Measurements from ENCODE around the gene MYBBP1A. TPM values are rescaled to one million over a fixed set of nuclear protein-coding genes. Genes with fewer than 3 reads are reported as not detected.
A peak's percentile ranks its signal among the peaks of the same experiment; 100 is the strongest.

The MYBBP1A gene
- total and polyA plus RNA-seq, 2 experiments from 2014 or later, result 70.7 to 213 TPM

DNA sequence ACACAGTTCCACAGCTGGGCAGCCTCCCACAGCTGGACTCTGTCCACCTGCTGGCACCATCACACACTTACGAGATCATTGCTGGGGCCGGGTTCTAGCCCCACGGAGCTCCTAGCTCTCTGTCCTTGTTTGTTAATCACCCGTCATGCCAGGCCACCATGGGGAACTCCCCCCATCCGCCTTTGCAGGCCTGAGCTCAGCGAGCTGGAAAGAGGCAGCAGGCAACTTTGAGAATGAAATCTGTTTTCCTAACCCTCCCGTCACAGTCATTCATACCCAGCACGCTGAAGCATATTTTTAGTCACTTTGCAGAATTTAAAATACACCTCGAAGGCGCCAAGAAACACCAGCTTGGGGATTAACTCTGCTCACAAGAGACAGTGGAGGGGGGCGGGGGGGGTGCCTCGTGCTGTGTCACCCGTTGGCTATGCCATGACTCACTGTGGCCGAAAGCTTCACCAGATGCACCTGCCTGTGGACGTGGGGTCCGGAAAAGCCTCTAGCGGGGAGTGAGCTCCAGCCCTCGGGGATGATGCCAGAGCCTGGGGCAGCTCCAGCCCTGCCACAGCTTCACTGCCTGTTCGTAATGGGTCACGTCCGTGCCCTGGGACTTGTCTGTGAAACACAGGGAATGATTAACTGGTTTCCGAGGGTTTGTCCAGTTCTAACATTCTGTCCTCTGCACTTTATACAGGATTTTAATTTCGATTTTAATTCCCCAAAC lies 57.9 kb downstream of the MYBBP1A start:
- Histone ChIP-seq H3K27ac (ENCODE audit: low read depth) (no peak overlapping the region), H3K4me1 (ENCODE audit: insufficient read depth) (peaks cover 4% of the 10 kb centered on the region; the same call in 1 of the 2 replicates), H4K20me1 (replicated peaks; ENCODE audit: insufficient read depth) (no peaks in the 10 kb centered on the region; the same call in none of the 2 replicates), H3K27me3 (ENCODE audit: insufficient read depth) (peaks cover 55% of the 10 kb centered on the region), H2AFZ (no peak overlapping the region), H3K36me3 (ENCODE audit: insufficient read depth) (no peaks in the 10 kb centered on the region), H3K4me2 (no peak overlapping the region), H3F3A (replicated peaks; ENCODE audit: low read depth) (peaks cover 7% of the 10 kb centered on the region; the same call in 1 of the 2 replicates), H3K9me2 (ENCODE audit: insufficient read depth) (no peaks in the 10 kb centered on the region), H3K4me3 (no peak overlapping the region), H3K79me2 (replicated peaks; ENCODE audit: insufficient read depth) (no peaks in the 10 kb centered on the region)
- TF ChIP-seq ZNF114 (CRISPR knock-in tag; IDR thresholded peaks at IDR 0.05), result no peak
- TF ChIP-seq NANOG (IDR thresholded peaks at IDR 0.05; ENCODE audit: borderline replicate concordance), result no peak
- no peak for TF ChIP-seq POLR2AphosphoS5 (IDR thresholded peaks at IDR 0.05; ENCODE audit: low read depth)
- TF ChIP-seq STAT1 (IDR thresholded peaks at IDR 0.05; ENCODE audit: unreplicated experiment), result no peak
- TF ChIP-seq, protein P1, sequence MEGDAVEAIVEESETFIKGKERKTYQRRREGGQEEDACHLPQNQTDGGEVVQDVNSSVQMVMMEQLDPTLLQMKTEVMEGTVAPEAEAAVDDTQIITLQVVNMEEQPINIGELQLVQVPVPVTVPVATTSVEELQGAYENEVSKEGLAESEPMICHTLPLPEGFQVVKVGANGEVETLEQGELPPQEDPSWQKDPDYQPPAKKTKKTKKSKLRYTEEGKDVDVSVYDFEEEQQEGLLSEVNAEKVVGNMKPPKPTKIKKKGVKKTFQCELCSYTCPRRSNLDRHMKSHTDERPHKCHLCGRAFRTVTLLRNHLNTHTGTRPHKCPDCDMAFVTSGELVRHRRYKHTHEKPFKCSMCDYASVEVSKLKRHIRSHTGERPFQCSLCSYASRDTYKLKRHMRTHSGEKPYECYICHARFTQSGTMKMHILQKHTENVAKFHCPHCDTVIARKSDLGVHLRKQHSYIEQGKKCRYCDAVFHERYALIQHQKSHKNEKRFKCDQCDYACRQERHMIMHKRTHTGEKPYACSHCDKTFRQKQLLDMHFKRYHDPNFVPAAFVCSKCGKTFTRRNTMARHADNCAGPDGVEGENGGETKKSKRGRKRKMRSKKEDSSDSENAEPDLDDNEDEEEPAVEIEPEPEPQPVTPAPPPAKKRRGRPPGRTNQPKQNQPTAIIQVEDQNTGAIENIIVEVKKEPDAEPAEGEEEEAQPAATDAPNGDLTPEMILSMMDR (conservative IDR thresholded peaks at IDR 0.05; ENCODE audit: low read depth in 2 of 2), result no peak
- no peak for TF ChIP-seq JUNB (IDR thresholded peaks at IDR 0.05; ENCODE audit: unreplicated experiment)
- TF ChIP-seq, protein P2, sequence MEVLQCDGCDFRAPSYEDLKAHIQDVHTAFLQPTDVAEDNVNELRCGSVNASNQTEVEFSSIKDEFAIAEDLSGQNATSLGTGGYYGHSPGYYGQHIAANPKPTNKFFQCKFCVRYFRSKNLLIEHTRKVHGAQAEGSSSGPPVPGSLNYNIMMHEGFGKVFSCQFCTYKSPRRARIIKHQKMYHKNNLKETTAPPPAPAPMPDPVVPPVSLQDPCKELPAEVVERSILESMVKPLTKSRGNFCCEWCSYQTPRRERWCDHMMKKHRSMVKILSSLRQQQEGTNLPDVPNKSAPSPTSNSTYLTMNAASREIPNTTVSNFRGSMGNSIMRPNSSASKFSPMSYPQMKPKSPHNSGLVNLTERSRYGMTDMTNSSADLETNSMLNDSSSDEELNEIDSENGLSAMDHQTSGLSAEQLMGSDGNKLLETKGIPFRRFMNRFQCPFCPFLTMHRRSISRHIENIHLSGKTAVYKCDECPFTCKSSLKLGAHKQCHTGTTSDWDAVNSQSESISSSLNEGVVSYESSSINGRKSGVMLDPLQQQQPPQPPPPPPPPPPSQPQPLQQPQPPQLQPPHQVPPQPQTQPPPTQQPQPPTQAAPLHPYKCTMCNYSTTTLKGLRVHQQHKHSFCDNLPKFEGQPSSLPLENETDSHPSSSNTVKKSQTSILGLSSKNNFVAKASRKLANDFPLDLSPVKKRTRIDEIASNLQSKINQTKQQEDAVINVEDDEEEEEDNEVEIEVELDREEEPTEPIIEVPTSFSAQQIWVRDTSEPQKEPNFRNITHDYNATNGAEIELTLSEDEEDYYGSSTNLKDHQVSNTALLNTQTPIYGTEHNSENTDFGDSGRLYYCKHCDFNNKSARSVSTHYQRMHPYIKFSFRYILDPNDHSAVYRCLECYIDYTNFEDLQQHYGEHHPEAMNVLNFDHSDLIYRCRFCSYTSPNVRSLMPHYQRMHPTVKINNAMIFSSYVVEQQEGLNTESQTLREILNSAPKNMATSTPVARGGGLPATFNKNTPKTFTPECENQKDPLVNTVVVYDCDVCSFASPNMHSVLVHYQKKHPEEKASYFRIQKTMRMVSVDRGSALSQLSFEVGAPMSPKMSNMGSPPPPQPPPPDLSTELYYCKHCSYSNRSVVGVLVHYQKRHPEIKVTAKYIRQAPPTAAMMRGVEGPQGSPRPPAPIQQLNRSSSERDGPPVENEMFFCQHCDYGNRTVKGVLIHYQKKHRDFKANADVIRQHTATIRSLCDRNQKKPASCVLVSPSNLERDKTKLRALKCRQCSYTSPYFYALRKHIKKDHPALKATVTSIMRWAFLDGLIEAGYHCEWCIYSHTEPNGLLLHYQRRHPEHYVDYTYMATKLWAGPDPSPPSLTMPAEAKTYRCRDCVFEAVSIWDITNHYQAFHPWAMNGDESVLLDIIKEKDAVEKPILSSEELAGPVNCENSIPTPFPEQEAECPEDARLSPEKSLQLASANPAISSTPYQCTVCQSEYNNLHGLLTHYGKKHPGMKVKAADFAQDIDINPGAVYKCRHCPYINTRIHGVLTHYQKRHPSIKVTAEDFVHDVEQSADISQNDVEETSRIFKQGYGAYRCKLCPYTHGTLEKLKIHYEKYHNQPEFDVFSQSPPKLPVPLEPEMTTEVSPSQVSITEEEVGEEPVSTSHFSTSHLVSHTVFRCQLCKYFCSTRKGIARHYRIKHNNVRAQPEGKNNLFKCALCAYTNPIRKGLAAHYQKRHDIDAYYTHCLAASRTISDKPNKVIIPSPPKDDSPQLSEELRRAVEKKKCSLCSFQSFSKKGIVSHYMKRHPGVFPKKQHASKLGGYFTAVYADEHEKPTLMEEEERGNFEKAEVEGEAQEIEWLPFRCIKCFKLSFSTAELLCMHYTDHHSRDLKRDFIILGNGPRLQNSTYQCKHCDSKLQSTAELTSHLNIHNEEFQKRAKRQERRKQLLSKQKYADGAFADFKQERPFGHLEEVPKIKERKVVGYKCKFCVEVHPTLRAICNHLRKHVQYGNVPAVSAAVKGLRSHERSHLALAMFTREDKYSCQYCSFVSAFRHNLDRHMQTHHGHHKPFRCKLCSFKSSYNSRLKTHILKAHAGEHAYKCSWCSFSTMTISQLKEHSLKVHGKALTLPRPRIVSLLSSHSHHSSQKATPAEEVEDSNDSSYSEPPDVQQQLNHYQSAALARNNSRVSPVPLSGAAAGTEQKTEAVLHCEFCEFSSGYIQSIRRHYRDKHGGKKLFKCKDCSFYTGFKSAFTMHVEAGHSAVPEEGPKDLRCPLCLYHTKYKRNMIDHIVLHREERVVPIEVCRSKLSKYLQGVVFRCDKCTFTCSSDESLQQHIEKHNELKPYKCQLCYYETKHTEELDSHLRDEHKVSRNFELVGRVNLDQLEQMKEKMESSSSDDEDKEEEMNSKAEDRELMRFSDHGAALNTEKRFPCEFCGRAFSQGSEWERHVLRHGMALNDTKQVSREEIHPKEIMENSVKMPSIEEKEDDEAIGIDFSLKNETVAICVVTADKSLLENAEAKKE (CRISPR knock-in tag; IDR thresholded peaks at IDR 0.05), result no peak
- TF ChIP-seq, protein P3, sequence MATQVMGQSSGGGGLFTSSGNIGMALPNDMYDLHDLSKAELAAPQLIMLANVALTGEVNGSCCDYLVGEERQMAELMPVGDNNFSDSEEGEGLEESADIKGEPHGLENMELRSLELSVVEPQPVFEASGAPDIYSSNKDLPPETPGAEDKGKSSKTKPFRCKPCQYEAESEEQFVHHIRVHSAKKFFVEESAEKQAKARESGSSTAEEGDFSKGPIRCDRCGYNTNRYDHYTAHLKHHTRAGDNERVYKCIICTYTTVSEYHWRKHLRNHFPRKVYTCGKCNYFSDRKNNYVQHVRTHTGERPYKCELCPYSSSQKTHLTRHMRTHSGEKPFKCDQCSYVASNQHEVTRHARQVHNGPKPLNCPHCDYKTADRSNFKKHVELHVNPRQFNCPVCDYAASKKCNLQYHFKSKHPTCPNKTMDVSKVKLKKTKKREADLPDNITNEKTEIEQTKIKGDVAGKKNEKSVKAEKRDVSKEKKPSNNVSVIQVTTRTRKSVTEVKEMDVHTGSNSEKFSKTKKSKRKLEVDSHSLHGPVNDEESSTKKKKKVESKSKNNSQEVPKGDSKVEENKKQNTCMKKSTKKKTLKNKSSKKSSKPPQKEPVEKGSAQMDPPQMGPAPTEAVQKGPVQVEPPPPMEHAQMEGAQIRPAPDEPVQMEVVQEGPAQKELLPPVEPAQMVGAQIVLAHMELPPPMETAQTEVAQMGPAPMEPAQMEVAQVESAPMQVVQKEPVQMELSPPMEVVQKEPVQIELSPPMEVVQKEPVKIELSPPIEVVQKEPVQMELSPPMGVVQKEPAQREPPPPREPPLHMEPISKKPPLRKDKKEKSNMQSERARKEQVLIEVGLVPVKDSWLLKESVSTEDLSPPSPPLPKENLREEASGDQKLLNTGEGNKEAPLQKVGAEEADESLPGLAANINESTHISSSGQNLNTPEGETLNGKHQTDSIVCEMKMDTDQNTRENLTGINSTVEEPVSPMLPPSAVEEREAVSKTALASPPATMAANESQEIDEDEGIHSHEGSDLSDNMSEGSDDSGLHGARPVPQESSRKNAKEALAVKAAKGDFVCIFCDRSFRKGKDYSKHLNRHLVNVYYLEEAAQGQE (IDR thresholded peaks at IDR 0.05; ENCODE audit: unreplicated experiment), result no peak
- no peak for TF ChIP-seq EZH2phosphoT487 (IDR thresholded peaks at IDR 0.05; ENCODE audit: unreplicated experiment)
- no peak for TF ChIP-seq ZNF331 (CRISPR knock-in tag; IDR thresholded peaks at IDR 0.05; ENCODE audit: low read depth)
- TF ChIP-seq, protein P4, sequence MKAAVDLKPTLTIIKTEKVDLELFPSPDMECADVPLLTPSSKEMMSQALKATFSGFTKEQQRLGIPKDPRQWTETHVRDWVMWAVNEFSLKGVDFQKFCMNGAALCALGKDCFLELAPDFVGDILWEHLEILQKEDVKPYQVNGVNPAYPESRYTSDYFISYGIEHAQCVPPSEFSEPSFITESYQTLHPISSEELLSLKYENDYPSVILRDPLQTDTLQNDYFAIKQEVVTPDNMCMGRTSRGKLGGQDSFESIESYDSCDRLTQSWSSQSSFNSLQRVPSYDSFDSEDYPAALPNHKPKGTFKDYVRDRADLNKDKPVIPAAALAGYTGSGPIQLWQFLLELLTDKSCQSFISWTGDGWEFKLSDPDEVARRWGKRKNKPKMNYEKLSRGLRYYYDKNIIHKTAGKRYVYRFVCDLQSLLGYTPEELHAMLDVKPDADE (IDR thresholded peaks at IDR 0.05), result no peak
- no peak for TF ChIP-seq CREB1 (CRISPR knock-in tag; IDR thresholded peaks at IDR 0.05; ENCODE audit: low read depth)
- TF ChIP-seq EZH2 (IDR thresholded peaks at IDR 0.05; ENCODE audit: low read depth, unreplicated experiment), result no peak
- Mint-ChIP-seq H3K27ac (no peak overlapping the region), H3K4me3 (peak overlapping the region; percentile 37; the same call in 2 of the 3 replicates), H3K36me3 (ENCODE audit: low read depth) (no peaks in the 10 kb centered on the region), H3K4me1 (peaks cover 24% of the 10 kb centered on the region), H3K9me3 (no peaks in the 10 kb centered on the region), H3K27me3 (ENCODE audit: insufficient read depth, low read depth, poor library complexity) (peaks cover 58% of the 10 kb centered on the region)
- no peak for ATAC-seq
- no peak for DNase-seq (ENCODE audit: low spot score)
